Measurements from ENCODE around the gene ABLIM1.

- TF ChIP-seq POLR2A (IDR thresholded peaks at IDR 0.05; ENCODE audit: low read depth, low read length) (no peak), TAF1 (IDR thresholded peaks at IDR 0.05; ENCODE audit: low read depth, low read length) (no peak), POLR2AphosphoS5 (IDR thresholded peaks at IDR 0.05; ENCODE audit: low read depth, low read length) (no peak)
These were observed 217.0 kb downstream of the ABLIM1 start for GRCh38 chr10:114441107-114441506.

Data from GM12891 (cell line).